ENCODE measurements around the gene CCNO. TPM values are rescaled to one million over a fixed set of nuclear protein-coding genes. Genes with fewer than 3 reads are reported as not detected.

CCNO gene
- 1.2 and 2.6 TPM in 2 replicates for total RNA-seq (2014; rRNA removed; shearing (Covaris generic))

- peak; percentile 84 for DNase-seq (ENCODE audit: low read depth)
Measured at GRCh38 chr5:55232985-55233928, at the start of gene CCNO. TSS of gene CCNO (minus strand) at chr5:55233608. CDS start at chr5:55233523, 85 bp downstream.

- DNase-seq (ENCODE audit: low read depth) = peak; percentile 26
Measured at GRCh38 chr5:55278778-55279177, 45.4 kb upstream of the CCNO start.

- peak; percentile 63 for DNase-seq (ENCODE audit: low read depth)
Measured at GRCh38 chr5:55276771-55277170, 43.4 kb upstream of the CCNO start.

- DNase-seq (ENCODE audit: low read depth) = no peak
Measured at GRCh38 chr5:55258339-55258738, 24.9 kb upstream of the CCNO start.

- DNase-seq (ENCODE audit: low read depth) = no peak
Measured at GRCh38 chr5:55254802-55255201, 21.4 kb upstream of the CCNO start.

GRCh38 chr5:55250064-55250463, 16.7 kb upstream of the CCNO start:
- DNase-seq (ENCODE audit: low read depth) = no peak

GRCh38 chr5:55241746-55242145, 8.3 kb upstream of the CCNO start:
- no peak for DNase-seq (ENCODE audit: low read depth)

- no peak for DNase-seq (ENCODE audit: low read depth)
Measured at GRCh38 chr5:55236800-55237199, 3.4 kb upstream of the CCNO start.

- peak; percentile 64 for DNase-seq (ENCODE audit: low read depth)
Measured at GRCh38 chr5:55234121-55234700, 803 bp upstream of the CCNO start.

GRCh38 chr5:55232271-55232984, 980 bp downstream of the CCNO start:
- DNase-seq (ENCODE audit: low read depth) = peak; percentile 15

- no peak for DNase-seq (ENCODE audit: low read depth)
Measured at GRCh38 chr5:55231919-55232270, 1.5 kb downstream of the CCNO start.

- no peak for DNase-seq (ENCODE audit: low read depth)
Measured at GRCh38 chr5:55231029-55231918, 2.1 kb downstream of the CCNO start.

GRCh38 chr5:55230086-55230629, 3.2 kb downstream of the CCNO start:
- DNase-seq (ENCODE audit: low read depth) = no peak

- DNase-seq (ENCODE audit: low read depth) = no peak
Measured at GRCh38 chr5:55227664-55228430, 5.6 kb downstream of the CCNO start.

- DNase-seq (ENCODE audit: low read depth) = peak; percentile 60
Measured at GRCh38 chr5:55226934-55227663, 6.3 kb downstream of the CCNO start, which contains the start of gene MCIDAS. TSS of gene MCIDAS (minus strand) at chr5:55227315. CDS start at chr5:55227138, 177 bp downstream.

GRCh38 chr5:55226027-55226933, 7.1 kb downstream of the CCNO start:
- DNase-seq (ENCODE audit: low read depth) = peak; percentile 60

GRCh38 chr5:55225346-55225745, 8.1 kb downstream of the CCNO start:
- no peak for DNase-seq (ENCODE audit: low read depth)

GRCh38 chr5:55223812-55224240, 9.6 kb downstream of the CCNO start:
- DNase-seq (ENCODE audit: low read depth) = no peak

All from RPMI7951 (cell line).